Esophagus squamous epithelium (tissue), 4 donors: Measurements from ENCODE around the gene VRK2.

Experiments
- POLR2A ChIP-seq, 4 donors: fragments of 450-650 bp; IDR thresholded peaks; one replicate each; pipeline ENCODE4 v1.6.1; 2017; ENCODE audit warnings: antibody characterized with exemption in 4 of 4, mild to moderate bottlenecking in 4 of 4, moderate library complexity in 3 of 4
- TF ChIP-seq, protein P1 (sequence below), 6 experiments: fragments of 450-650 bp in 4 of 6; fragments of 200-600 bp in 2 of 6; sonication (generic) in 2 of 6; IDR thresholded peaks; one replicate each; pipeline ENCODE4 v1.5.1; 2016 to 2019; ENCODE audit warnings: antibody characterized with exemption in 6 of 6, mild to moderate bottlenecking in 4 of 6, moderate library complexity in 4 of 6

DNA sequence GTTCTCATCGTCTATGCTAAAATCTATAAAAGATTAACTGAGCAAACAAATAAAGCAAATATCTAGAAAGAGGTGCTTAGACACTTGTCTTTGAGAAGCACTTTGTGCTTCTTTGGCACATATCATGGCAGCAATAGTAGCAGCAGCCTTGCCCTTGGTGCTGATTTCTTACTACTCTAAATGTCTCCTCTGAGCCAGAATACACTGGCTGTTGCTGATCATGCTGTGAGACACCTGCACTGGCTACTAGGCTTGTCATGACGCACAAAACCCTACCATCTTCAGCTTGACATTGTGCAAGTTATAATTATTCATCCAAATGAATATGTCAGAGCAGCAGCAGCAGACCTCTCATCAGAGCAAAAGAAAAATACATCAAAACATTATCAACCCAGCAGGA is 147.9 kb downstream of the VRK2 start:
- TF ChIP-seq, protein P1, sequence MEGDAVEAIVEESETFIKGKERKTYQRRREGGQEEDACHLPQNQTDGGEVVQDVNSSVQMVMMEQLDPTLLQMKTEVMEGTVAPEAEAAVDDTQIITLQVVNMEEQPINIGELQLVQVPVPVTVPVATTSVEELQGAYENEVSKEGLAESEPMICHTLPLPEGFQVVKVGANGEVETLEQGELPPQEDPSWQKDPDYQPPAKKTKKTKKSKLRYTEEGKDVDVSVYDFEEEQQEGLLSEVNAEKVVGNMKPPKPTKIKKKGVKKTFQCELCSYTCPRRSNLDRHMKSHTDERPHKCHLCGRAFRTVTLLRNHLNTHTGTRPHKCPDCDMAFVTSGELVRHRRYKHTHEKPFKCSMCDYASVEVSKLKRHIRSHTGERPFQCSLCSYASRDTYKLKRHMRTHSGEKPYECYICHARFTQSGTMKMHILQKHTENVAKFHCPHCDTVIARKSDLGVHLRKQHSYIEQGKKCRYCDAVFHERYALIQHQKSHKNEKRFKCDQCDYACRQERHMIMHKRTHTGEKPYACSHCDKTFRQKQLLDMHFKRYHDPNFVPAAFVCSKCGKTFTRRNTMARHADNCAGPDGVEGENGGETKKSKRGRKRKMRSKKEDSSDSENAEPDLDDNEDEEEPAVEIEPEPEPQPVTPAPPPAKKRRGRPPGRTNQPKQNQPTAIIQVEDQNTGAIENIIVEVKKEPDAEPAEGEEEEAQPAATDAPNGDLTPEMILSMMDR (IDR thresholded peaks at IDR 0.05), result no peak
- TF ChIP-seq POLR2A (IDR thresholded peaks at IDR 0.05), result no peak
